PC-3 (cell line): ENCODE measurements around the gene MED17.

ENCODE experiments used
- CTCF ChIP-seq: fragments of 300-600 bp; sonication (generic); conservative IDR thresholded peaks from 2 replicates; pipeline ENCODE4 v1.5.1; 2017; ENCODE audit warnings: antibody characterized with exemption, low read depth, mild to moderate bottlenecking, low read length
- EZH2 ChIP-seq: fragments of 300-600 bp; sonication (generic); IDR thresholded peaks from one replicate; pipeline ENCODE4 v1.6.1; 2017; ENCODE audit warnings: antibody characterized with exemption, mild to moderate bottlenecking, low read length; ENCODE audit not compliant: unreplicated experiment

DNA sequence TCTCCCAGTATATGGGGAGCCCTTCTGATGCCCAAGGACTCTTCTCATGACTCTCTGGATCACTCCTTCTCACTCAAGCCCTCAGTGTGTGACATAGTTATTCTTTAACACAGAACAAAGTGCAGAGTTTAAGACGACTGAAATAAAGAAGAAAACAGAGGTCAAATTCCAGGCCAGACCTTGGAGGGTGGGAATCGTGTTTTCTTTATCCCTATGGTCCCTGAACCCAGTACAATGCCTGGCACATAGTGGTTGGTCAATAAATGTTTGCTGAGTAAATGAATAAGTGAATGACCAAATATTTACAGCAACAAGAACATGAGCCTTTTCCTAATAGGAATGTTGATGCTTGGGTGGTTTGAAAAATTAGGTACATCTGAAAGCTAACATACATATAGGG, 37.5 kb downstream of the MED17 start:
- TF ChIP-seq EZH2 (no peak), CTCF (no peak)
